HepG2 (cell line): Measurements from ENCODE around the gene C2orf49. TPM values are rescaled to one million over a fixed set of nuclear protein-coding genes. Genes with fewer than 3 reads are reported as not detected.

ENCODE experiments used
- HIVEP1 ChIP-seq: sonication (generic); formaldehyde crosslinking; IDR thresholded peaks from 2 replicates; pipeline ENCODE4 v1.4.0; 2020; ENCODE audit warnings: mild to moderate bottlenecking, missing genetic modification reagents
- KDM1A ChIP-seq: IDR thresholded peaks from 2 replicates; pipeline ENCODE4 v1.6.1; 2016; ENCODE audit warnings: missing compliant biosample characterization
- KLF12 ChIP-seq: sonication (generic); formaldehyde crosslinking; IDR thresholded peaks from 2 replicates; pipeline ENCODE4 v1.4.0; 2020; ENCODE audit warnings: missing genetic modification reagents, borderline replicate concordance
- MAZ ChIP-seq, 2 experiments: sonication (generic) in 1 of 2; formaldehyde crosslinking in 1 of 2; IDR thresholded peaks; 2 replicates each; pipeline versions ENCODE4 v1.5.0 to v1.6.1; 2012 to 2020; ENCODE audit warnings: low read depth in 2 of 2, mild to moderate bottlenecking in 2 of 2, borderline replicate concordance in 1 of 2, improper control_type of control experiment in 1 of 2, low read length in 1 of 2, missing genetic modification reagents in 1 of 2, moderate library complexity in 1 of 2
- MIER3 ChIP-seq: IDR thresholded peaks from 2 replicates; pipeline ENCODE4 v1.6.1; 2016; ENCODE audit warnings: missing compliant biosample characterization, borderline replicate concordance
- NFE2 ChIP-seq: sonication (generic); formaldehyde crosslinking; IDR thresholded peaks from 2 replicates; pipeline ENCODE4 v1.4.0; 2020; ENCODE audit warnings: missing genetic modification reagents
- SP5 ChIP-seq: IDR thresholded peaks from 2 replicates; pipeline ENCODE4 v1.6.1; 2016; ENCODE audit warnings: low read depth, borderline replicate concordance
- ZFP36L2 ChIP-seq: sonication (generic); formaldehyde crosslinking; IDR thresholded peaks from 2 replicates; pipeline ENCODE4 v1.4.0; 2020; ENCODE audit warnings: missing genetic modification reagents
- ZNF546 ChIP-seq: sonication (generic); formaldehyde crosslinking; conservative IDR thresholded peaks from 2 replicates; pipeline ENCODE4 v1.8.1; 2023; ENCODE audit warnings: mild to moderate bottlenecking, missing genetic modification reagents
- ZNF816 ChIP-seq: sonication (generic); formaldehyde crosslinking; IDR thresholded peaks from 2 replicates; pipeline ENCODE4 v1.8.0; 2022; ENCODE audit warnings: missing genetic modification reagents, mild to moderate bottlenecking, borderline replicate concordance
- ZSCAN21 ChIP-seq: sonication (generic); formaldehyde crosslinking; IDR thresholded peaks from 2 replicates; pipeline ENCODE4 v1.8.0; 2022; ENCODE audit warnings: mild to moderate bottlenecking, missing genetic modification reagents, moderate library complexity, borderline replicate concordance
- polyA plus RNA-seq, 8 experiments: library from polyadenylated mRNA; depleted of rRNA in 3 of 8; stranded (reverse) in 7 of 8; unstranded in 1 of 8; fragments of >200 nt; fragmentation: Illumina TruSeq in 4 of 8; extraction: Trizol in 4 of 8; gene quantifications; 2 replicates each; pipeline versions ENCODE4 v1.2.1 to v1.2.3, GENCODE V29; 2011 to 2016; ENCODE audit warnings: low read depth in 4 of 8, missing spikeins in 1 of 8, mixed read lengths in 1 of 8; ENCODE audit not compliant: insufficient read depth in 1 of 8
- total RNA-seq, 5 experiments: library from RNA; depleted of rRNA; stranded (reverse); fragments of >200 nt; fragmentation: Illumina TruSeq; extraction: Trizol; gene quantifications; 2 replicates each; pipeline ENCODE4 v1.2.3, GENCODE V29; 2016; ENCODE audit warnings: low read depth in 1 of 5
- TF ChIP-seq, protein P1 (sequence below), 2 experiments: sonication (generic) in 1 of 2; formaldehyde crosslinking in 1 of 2; IDR thresholded peaks; 2 replicates each; pipeline versions ENCODE4 v1.4.0 to v1.6.1; 2016 to 2020; ENCODE audit warnings: borderline replicate concordance in 1 of 2, low read depth in 1 of 2, mild to moderate bottlenecking in 1 of 2, missing genetic modification reagents in 1 of 2
- TF ChIP-seq, protein P2 (sequence below): sonication (generic); formaldehyde crosslinking; IDR thresholded peaks from 2 replicates; pipeline ENCODE4 v1.8.1; 2023; ENCODE audit warnings: mild to moderate bottlenecking, moderate library complexity, missing genetic modification reagents
- TF ChIP-seq, protein P3 (sequence below): sonication (generic); formaldehyde crosslinking; IDR thresholded peaks from 2 replicates; pipeline ENCODE4 v1.5.1; 2020; ENCODE audit warnings: missing genetic modification reagents, mild to moderate bottlenecking, borderline replicate concordance
- TF ChIP-seq, protein P4 (sequence below): sonication (generic); formaldehyde crosslinking; IDR thresholded peaks from 2 replicates; pipeline ENCODE4 v1.5.0; 2020; ENCODE audit warnings: missing genetic modification reagents
- TF ChIP-seq, protein P5 (sequence below): sonication (generic); formaldehyde crosslinking; IDR thresholded peaks from 2 replicates; pipeline ENCODE4 v1.4.0; 2020; ENCODE audit warnings: missing genetic modification reagents, mild to moderate bottlenecking, borderline replicate concordance

The C2orf49 gene
- total and polyA plus RNA-seq, 2 of the 13 experiments (the other 11 are each of a cell fraction or from before 2014, with no cell fraction given): 24.7 to 28.8 TPM

DNA sequence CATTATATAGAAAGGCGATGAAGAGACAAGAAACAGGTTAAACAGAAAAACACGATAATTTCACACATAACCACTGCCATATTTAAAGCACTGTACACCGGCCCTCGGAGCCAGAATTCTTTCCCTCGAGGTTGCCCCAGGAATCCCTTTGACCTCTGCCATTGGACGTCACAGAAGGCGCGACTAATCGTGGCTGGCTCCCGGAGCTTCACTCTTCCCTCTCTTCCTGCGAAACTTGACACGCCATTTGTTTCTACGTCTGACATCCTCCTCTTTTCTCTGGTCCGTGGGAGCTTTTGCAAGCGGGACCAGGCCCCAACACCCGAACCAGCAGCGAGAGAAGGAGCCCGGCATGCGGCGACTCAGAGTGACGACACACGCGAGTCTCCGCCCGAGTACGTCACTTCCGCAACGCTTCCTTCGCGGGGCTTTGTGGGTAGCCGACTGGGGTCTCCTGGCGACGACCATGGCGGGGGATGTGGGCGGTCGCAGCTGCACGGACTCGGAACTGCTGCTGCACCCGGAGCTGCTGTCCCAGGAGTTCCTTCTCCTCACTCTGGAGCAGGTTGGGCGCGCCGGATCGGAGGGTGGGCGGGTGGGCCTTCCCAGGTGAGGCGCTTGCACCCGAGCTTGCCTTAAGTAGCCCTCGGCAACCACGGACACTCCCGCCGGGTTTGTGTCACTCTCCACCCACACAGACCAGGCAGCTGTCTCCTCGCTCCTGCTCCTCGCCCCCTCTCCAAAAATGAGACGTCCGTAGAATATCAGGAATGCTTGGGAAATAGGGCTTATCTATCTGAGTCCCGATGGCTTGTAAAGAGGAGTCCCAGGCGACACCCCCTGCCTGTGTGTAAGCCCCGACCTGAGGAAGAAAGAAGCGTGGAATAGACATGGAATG lies at the start of gene C2orf49 (continued):
- TF ChIP-seq, protein P1, sequence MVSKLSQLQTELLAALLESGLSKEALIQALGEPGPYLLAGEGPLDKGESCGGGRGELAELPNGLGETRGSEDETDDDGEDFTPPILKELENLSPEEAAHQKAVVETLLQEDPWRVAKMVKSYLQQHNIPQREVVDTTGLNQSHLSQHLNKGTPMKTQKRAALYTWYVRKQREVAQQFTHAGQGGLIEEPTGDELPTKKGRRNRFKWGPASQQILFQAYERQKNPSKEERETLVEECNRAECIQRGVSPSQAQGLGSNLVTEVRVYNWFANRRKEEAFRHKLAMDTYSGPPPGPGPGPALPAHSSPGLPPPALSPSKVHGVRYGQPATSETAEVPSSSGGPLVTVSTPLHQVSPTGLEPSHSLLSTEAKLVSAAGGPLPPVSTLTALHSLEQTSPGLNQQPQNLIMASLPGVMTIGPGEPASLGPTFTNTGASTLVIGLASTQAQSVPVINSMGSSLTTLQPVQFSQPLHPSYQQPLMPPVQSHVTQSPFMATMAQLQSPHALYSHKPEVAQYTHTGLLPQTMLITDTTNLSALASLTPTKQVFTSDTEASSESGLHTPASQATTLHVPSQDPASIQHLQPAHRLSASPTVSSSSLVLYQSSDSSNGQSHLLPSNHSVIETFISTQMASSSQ (IDR thresholded peaks at IDR 0.05; ENCODE audit: low read depth): peak; percentile 39; the same call in 1 of the 2 replicates
- TF ChIP-seq, protein P1 (CRISPR knock-in tag; IDR thresholded peaks at IDR 0.05; ENCODE audit: borderline replicate concordance): peak; percentile 73; the same call in 1 of the 2 replicates
- TF ChIP-seq, protein P2, sequence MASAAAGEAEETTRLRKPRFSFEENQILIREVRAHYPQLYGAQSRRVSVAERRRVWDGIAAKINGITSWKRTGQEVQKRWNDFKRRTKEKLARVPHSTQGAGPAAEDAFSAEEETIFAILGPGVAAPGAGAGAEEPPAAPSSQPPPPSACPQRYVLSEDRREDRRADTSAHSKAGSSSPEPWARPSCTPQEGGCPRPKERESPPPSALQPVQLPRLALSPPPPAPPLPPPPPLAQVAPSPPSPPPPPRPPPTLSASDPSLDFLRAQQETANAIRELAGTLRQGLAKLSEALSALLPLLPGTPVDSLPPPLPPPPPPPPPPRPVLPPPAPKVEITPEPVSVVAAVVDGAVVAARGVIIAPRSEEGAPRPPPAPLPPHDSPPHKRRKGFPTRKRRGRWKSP: peak; percentile 70
- TF ChIP-seq ZSCAN21 (CRISPR knock-in tag) (no peak), HIVEP1 (CRISPR knock-in tag) (peak; percentile 95), KDM1A (CRISPR knock-in tag) (no peak), SP5 (CRISPR knock-in tag) (0 out of 2 replicates have a peak, but pooled peaks have one; percentile 14), ZNF546 (CRISPR knock-in tag) (peak; percentile 51; the same call in 1 of the 2 replicates), MIER3 (peak; percentile 82; the same call in 1 of the 2 replicates), KLF12 (CRISPR knock-in tag) (no peak), MAZ (IDR thresholded peaks at IDR 0.05; ENCODE audit: borderline replicate concordance, low read depth, low read length) (0 out of 2 replicates have a peak, but pooled peaks have one; percentile 65), MAZ (CRISPR knock-in tag; IDR thresholded peaks at IDR 0.05; ENCODE audit: low read depth) (no peak; the same call in 1 of the 2 replicates), NFE2 (CRISPR knock-in tag) (no peak; the same call in 1 of the 2 replicates), ZNF816 (CRISPR knock-in tag) (no peak), ZFP36L2 (CRISPR knock-in tag) (no peak)
- TF ChIP-seq, protein P3, sequence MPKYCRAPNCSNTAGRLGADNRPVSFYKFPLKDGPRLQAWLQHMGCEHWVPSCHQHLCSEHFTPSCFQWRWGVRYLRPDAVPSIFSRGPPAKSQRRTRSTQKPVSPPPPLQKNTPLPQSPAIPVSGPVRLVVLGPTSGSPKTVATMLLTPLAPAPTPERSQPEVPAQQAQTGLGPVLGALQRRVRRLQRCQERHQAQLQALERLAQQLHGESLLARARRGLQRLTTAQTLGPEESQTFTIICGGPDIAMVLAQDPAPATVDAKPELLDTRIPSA (CRISPR knock-in tag): no peak
- TF ChIP-seq, protein P4, sequence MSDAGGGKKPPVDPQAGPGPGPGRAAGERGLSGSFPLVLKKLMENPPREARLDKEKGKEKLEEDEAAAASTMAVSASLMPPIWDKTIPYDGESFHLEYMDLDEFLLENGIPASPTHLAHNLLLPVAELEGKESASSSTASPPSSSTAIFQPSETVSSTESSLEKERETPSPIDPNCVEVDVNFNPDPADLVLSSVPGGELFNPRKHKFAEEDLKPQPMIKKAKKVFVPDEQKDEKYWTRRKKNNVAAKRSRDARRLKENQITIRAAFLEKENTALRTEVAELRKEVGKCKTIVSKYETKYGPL: no peak
- TF ChIP-seq, protein P5, sequence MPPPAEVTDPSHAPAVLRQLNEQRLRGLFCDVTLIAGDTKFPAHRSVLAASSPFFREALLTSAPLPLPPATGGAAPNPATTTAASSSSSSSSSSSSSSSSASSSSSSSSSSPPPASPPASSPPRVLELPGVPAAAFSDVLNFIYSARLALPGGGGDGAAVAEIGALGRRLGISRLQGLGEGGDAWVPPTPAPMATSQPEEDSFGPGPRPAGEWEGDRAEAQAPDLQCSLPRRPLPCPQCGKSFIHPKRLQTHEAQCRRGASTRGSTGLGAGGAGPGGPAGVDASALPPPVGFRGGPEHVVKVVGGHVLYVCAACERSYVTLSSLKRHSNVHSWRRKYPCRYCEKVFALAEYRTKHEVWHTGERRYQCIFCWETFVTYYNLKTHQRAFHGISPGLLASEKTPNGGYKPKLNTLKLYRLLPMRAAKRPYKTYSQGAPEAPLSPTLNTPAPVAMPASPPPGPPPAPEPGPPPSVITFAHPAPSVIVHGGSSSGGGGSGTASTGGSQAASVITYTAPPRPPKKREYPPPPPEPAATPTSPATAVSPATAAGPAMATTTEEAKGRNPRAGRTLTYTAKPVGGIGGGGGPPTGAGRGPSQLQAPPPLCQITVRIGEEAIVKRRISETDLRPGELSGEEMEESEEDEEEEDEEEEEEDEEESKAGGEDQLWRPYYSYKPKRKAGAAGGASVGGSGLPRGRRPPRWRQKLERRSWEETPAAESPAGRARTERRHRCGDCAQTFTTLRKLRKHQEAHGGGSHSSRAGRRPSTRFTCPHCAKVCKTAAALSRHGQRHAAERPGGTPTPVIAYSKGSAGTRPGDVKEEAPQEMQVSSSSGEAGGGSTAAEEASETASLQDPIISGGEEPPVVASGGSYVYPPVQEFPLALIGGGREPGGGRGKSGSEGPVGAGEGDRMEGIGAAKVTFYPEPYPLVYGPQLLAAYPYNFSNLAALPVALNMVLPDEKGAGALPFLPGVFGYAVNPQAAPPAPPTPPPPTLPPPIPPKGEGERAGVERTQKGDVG (CRISPR knock-in tag): 0 out of 2 replicates have a peak, but pooled peaks have one; percentile 78
